OCI-LY7 (cell line): Measurements from ENCODE around the gene GDF2. TPM values are rescaled to one million over a fixed set of nuclear protein-coding genes. Genes with fewer than 3 reads are reported as not detected.

Source experiments
- BruUV-seq: library from RNA; stranded (reverse); fragments of 400-500 nt; replicated peaks from 2 replicates; lab custom pipeline; 2021; lab: Mats Ljungman, UMichigan
- CTCF ChIA-PET: fragments of 300-600 bp; sonication (Branson Sonifier 250); formaldehyde crosslinking; loops from one replicate; lab custom pipeline; 2022; ENCODE audit warnings: antibody characterized with exemption; ENCODE audit not compliant: unreplicated experiment; lab: Charles Lee
- POLR2A ChIA-PET: fragments of 300-600 bp; sonication (Branson Sonifier 250); formaldehyde crosslinking; loops from one replicate; lab custom pipeline; 2022; ENCODE audit warnings: antibody characterized with exemption; lab: Charles Lee
- DNase-seq: peaks from one replicate; pipeline ENCODE4 v3.0.0-alpha.2; 2015; ENCODE audit warnings: low spot score
- H2AFZ ChIP-seq: fragments of 200-600 bp; sonication (generic), shearing (Covaris generic); 2 replicates; pipeline ENCODE4 v1.6.1; 2014; ENCODE audit warnings: mild to moderate bottlenecking, antibody characterized with exemption, low read length, moderate library complexity
- H3K27ac ChIP-seq: fragments of 200-600 bp; sonication (generic); 2 replicates; pipeline ENCODE4 v1.5.1; 2014; ENCODE audit warnings: mixed run types, low read depth, mild to moderate bottlenecking, moderate library complexity, low read length, inconsistent platforms; ENCODE audit not compliant: poor library complexity, severe bottlenecking
- H3K36me3 ChIP-seq: fragments of 200-600 bp; sonication (generic); 2 replicates; pipeline ENCODE4 v1.6.1; 2014; ENCODE audit warnings: mild to moderate bottlenecking, antibody characterized with exemption, low read length, moderate library complexity, mixed read lengths; ENCODE audit not compliant: insufficient read depth
- H3K4me1 ChIP-seq: fragments of 200-600 bp; sonication (generic); 2 replicates; pipeline ENCODE4 v1.5.1; 2014; ENCODE audit warnings: mild to moderate bottlenecking, low read length; ENCODE audit not compliant: insufficient read depth, poor library complexity, severe bottlenecking
- H3K4me2 ChIP-seq: fragments of 200-600 bp; sonication (generic); 2 replicates; pipeline ENCODE4 v1.6.1; 2014; ENCODE audit warnings: mild to moderate bottlenecking, low read length
- H3K4me3 ChIP-seq: fragments of 200-600 bp; sonication (generic); 2 replicates; pipeline ENCODE4 v1.5.1; 2014; ENCODE audit warnings: mild to moderate bottlenecking, low read depth, low read length; ENCODE audit not compliant: poor library complexity, severe bottlenecking
- H3K79me2 ChIP-seq: fragments of 200-600 bp; sonication (generic); 2 replicates; pipeline ENCODE4 v1.6.1; 2016; ENCODE audit warnings: low read depth, mild to moderate bottlenecking, low read length, moderate library complexity, mixed read lengths; ENCODE audit not compliant: insufficient read depth
- H3K9me2 ChIP-seq: fragments of 200-600 bp; sonication (generic); 2 replicates; pipeline ENCODE4 v1.6.1; 2016; ENCODE audit warnings: mild to moderate bottlenecking, low read length, mixed read lengths; ENCODE audit not compliant: insufficient read depth
- H3K9me3 ChIP-seq: fragments of 200-600 bp; sonication (generic); 2 replicates; pipeline ENCODE4 v1.6.1; 2014; ENCODE audit warnings: mild to moderate bottlenecking, mixed run types, low read length, mixed read lengths
- H4K20me1 ChIP-seq: fragments of 200-600 bp; sonication (generic); 2 replicates; pipeline ENCODE4 v1.6.1; 2014; ENCODE audit warnings: mild to moderate bottlenecking, antibody characterized with exemption, low read length, moderate library complexity, mixed read lengths; ENCODE audit not compliant: insufficient read depth
- CTCF ChIP-seq: fragments of 200-600 bp; sonication (generic); conservative IDR thresholded peaks from 2 replicates; pipeline ENCODE4 v1.5.1; 2014; ENCODE audit warnings: mild to moderate bottlenecking, antibody characterized with exemption, low read length, moderate library complexity, mixed read lengths
- EZH2phosphoT487 ChIP-seq: fragments of 200-600 bp; sonication (generic); IDR thresholded peaks from 2 replicates; pipeline ENCODE4 v1.6.1; 2018; ENCODE audit warnings: low read depth, borderline replicate concordance, mild to moderate bottlenecking, mixed run types, antibody characterized with exemption, low read length, moderate library complexity, mixed read lengths
- intact Hi-C: fragments of 100-400 bp; cut with micrococcal nuclease; formaldehyde crosslinking; loops from one replicate; pipeline ENCODE4 v1.10.0; 2022; ENCODE audit not compliant: unreplicated experiment
- total RNA-seq, 2 experiments: library from RNA; depleted of rRNA in 1 of 2; stranded (reverse); fragments of >200 nt in 1 of 2; shearing (Covaris generic) in 1 of 2; gene quantifications; 2 replicates each; pipeline ENCODE4 v1.2.3, GENCODE V29; 2014 to 2022

Gene GDF2
- total RNA-seq, 2 experiments from 2014 or later, result not detected

GRCh38 chr10:47356708-47357107 is 34.5 kb downstream of the GDF2 start:
- ChIA-PET CTCF (no interaction called here), POLR2A (interaction anchor here (1.2 kb wide), 1 partner anchor 16 kb away, joined by 3 read pairs; no protein-coding TSS in a partner anchor)
- no peak overlapping the region for H3K27ac ChIP-seq
- TF ChIP-seq CTCF, result no peak
- no peak for TF ChIP-seq EZH2phosphoT487
- no TSS peak for BruUV-seq
- H3K4me3 ChIP-seq, result no peak overlapping the region
- H3K9me2 ChIP-seq, result no peaks in the 10 kb centered on the region
- no peaks in the 10 kb centered on the region for H3K9me3 ChIP-seq
- no peak overlapping the region for H2AFZ ChIP-seq
- DNase-seq, result no peak
- intact Hi-C loops, result no loop called here
- H4K20me1 ChIP-seq, result no peaks in the 10 kb centered on the region
- no peaks in the 10 kb centered on the region for H3K36me3 ChIP-seq
- no peak overlapping the region for H3K4me2 ChIP-seq
- H3K4me1 ChIP-seq, result no peaks in the 10 kb centered on the region
- H3K79me2 ChIP-seq, result no peaks in the 10 kb centered on the region

- Histone ChIP-seq H3K4me1 (no peaks in the 10 kb centered on the region), H2AFZ (no peak overlapping the region), H3K79me2 (no peaks in the 10 kb centered on the region), H3K27ac (no peak overlapping the region), H3K4me3 (no peak overlapping the region), H3K4me2 (no peak overlapping the region), H4K20me1 (no peaks in the 10 kb centered on the region), H3K36me3 (no peaks in the 10 kb centered on the region), H3K9me3 (no peaks in the 10 kb centered on the region), H3K9me2 (no peaks in the 10 kb centered on the region)
- no peak for TF ChIP-seq EZH2phosphoT487
- TF ChIP-seq CTCF, result no peak
- intact Hi-C loops, result no loop called here
- ChIA-PET CTCF (no interaction called here), POLR2A (no interaction called here)
- BruUV-seq, result no TSS peak
- no peak for DNase-seq
Measured at GRCh38 chr10:47357131-47357582, 34.9 kb downstream of the GDF2 start.

- no peak overlapping the region for H3K27ac ChIP-seq
Measured at GRCh38 chr10:47357911-47358310, 35.7 kb downstream of the GDF2 start.

More at GRCh38 chr10:47357911-47358310, 35.7 kb downstream of the GDF2 start:
- Histone ChIP-seq H3K4me1 (no peaks in the 10 kb centered on the region), H3K79me2 (no peaks in the 10 kb centered on the region), H3K4me2 (no peak overlapping the region), H4K20me1 (no peaks in the 10 kb centered on the region), H3K9me3 (no peaks in the 10 kb centered on the region), H3K4me3 (no peak overlapping the region), H3K9me2 (no peaks in the 10 kb centered on the region), H2AFZ (no peak overlapping the region), H3K36me3 (no peaks in the 10 kb centered on the region)
- no peak for DNase-seq
- ChIA-PET CTCF (no interaction called here), POLR2A (no interaction called here)
- intact Hi-C loops, result no loop called here
- no peak for TF ChIP-seq EZH2phosphoT487
- TF ChIP-seq CTCF, result no peak
- BruUV-seq, result no TSS peak
